ENCODE data around the gene ANTXR2. TPM values are rescaled to one million over a fixed set of nuclear protein-coding genes. Genes with fewer than 3 reads are reported as not detected.

The ANTXR2 gene
- total and polyA plus RNA-seq, 2 of the 13 experiments (the other 11 are each of a cell fraction or from before 2014, with no cell fraction given), result 4.6 to 14.5 TPM

- BruUV-seq (replicated peaks), result no TSS peak
- no peaks in the 10 kb centered on the region for H3K27me3 ChIP-seq (ENCODE audit: control insufficient read depth in 1 of 2, insufficient read depth in 2 of 2, low read length in 2 of 2)
- no peaks in the 10 kb centered on the region for H3K79me2 ChIP-seq (ENCODE audit: insufficient read depth, low read length)
- H4K20me1 ChIP-seq (ENCODE audit: insufficient read depth, low read length), result no peaks in the 10 kb centered on the region
- no peaks in the 10 kb centered on the region for H3K9me3 ChIP-seq (ENCODE audit: low read length)
- no peaks in the 10 kb centered on the region for H3K4me1 ChIP-seq (ENCODE audit: insufficient read depth, low read length)
- no peak overlapping the region for H3K4me3 ChIP-seq (replicated peaks in 1 of 3; ENCODE audit: insufficient read depth in 1 of 3, low read depth in 2 of 3, low read length in 3 of 3)
- ChIA-PET CTCF (ENCODE audit: low intra/inter-chr PET ratio, low total read pairs) (no interaction called here), POLR2A (no interaction called here)
- DNase-seq (ENCODE audit: low spot score), result no peak
- H3K4me2 ChIP-seq (ENCODE audit: low read depth, low read length), result no peak overlapping the region
- intact Hi-C loops (cut with micrococcal nuclease; ENCODE audit: unreplicated experiment), result no loop called here
- WGBS (ENCODE audit: low lambda C conversion rate), result 59% methylated on average over 15 of the region's 15 CpGs
- H3K36me3 ChIP-seq (replicated peaks in 1 of 2; ENCODE audit: control insufficient read depth in 1 of 2, insufficient read depth in 2 of 2, low read length in 2 of 2), result no peaks in the 10 kb centered on the region
- ATAC-seq, result no peak
- no peak overlapping the region for H3K27ac ChIP-seq (ENCODE audit: extremely low read length, insufficient read depth, low read length)
- no peak overlapping the region for H2AFZ ChIP-seq (ENCODE audit: low read length)
- in situ Hi-C loops (cut with HindIII; ENCODE audit: extremely low pct_ligation_motif_present, low pct_unique_long_range_greater_than_20kb), result loop anchor here (10.0 kb wide), 1 partner anchor 165 kb away; no protein-coding TSS in a partner anchor
- no peak overlapping the region for H3K9ac ChIP-seq (ENCODE audit: insufficient read depth, low read depth, low read length)
- FAIRE-seq, result no peak
- TF ChIP-seq MAFG (CRISPR knock-in tag; IDR thresholded peaks at IDR 0.05) (no peak), PCBP2 (optimal IDR thresholded peaks at IDR 0.05; ENCODE audit: low read depth, low read length, poor library complexity, severe bottlenecking) (no peak), HMGXB4 (CRISPR knock-in tag; IDR thresholded peaks at IDR 0.05; ENCODE audit: borderline replicate concordance in 1 of 2, low read depth in 1 of 2) (no peak), ZNF414 (CRISPR knock-in tag; IDR thresholded peaks at IDR 0.05) (no peak), NCOA2 (CRISPR knock-in tag; IDR thresholded peaks at IDR 0.05) (no peak), NR2F2 (IDR thresholded peaks at IDR 0.05; ENCODE audit: borderline replicate concordance, low read depth) (no peak), ZNF770 (CRISPR knock-in tag; IDR thresholded peaks at IDR 0.05) (no peak), ZNF503 (CRISPR knock-in tag; IDR thresholded peaks at IDR 0.05) (no peak), KDM4B (CRISPR knock-in tag; IDR thresholded peaks at IDR 0.05) (no peak), MAFF (IDR thresholded peaks at IDR 0.05; ENCODE audit: low read depth, low read length) (no peak), ZSCAN31 (CRISPR knock-in tag; IDR thresholded peaks at IDR 0.05; ENCODE audit: low read depth) (no peak), ZNF333 (CRISPR knock-in tag; IDR thresholded peaks at IDR 0.05; ENCODE audit: borderline replicate concordance) (no peak), POGZ (CRISPR knock-in tag; IDR thresholded peaks at IDR 0.05) (no peak), PPARG (CRISPR knock-in tag; conservative IDR thresholded peaks at IDR 0.05) (no peak), ZNF512B (CRISPR knock-in tag; IDR thresholded peaks at IDR 0.05; ENCODE audit: borderline replicate concordance) (no peak)
Observed at GRCh38 chr4:80079255-80079923, 6.4 kb upstream of the ANTXR2 start.

Measured in HepG2 (cell line).